ENCODE measurements around the gene BCL2L14.

Gene BCL2L14

DNA sequence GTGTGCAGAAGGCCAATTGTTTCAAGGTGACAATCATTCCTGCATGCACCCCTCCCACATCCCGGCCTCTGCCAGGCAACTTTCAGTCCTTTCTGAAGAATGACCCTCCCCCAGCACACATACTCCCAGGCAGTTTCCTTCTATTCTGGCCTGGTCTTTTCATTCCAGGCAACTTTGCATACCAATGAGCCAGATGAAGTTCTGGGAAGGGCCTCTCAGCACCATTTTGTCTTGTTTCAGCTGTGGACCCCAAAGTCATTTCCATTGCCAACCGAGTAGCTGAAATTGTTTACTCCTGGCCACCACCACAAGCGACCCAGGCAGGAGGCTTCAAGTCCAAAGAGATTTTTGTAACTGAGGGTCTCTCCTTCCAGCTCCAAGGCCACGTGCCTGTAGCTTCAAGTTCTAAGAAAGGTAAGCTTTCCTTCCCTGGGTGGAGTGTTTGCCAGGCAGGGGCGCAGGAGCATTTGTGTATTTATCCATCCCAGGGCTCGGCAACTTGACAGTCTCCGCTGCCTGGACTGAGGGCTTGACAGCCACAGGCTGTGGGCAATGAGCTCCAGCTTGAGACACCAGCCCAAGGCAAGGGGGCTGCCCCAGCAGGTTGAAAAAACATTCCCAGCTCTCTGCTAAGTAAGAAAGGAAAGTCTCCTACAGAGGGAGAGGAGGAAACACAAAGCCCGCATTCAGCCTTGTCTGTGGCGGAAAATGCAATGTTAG, 16.4 kb downstream of the BCL2L14 start:
- TF ChIP-seq, protein P1, sequence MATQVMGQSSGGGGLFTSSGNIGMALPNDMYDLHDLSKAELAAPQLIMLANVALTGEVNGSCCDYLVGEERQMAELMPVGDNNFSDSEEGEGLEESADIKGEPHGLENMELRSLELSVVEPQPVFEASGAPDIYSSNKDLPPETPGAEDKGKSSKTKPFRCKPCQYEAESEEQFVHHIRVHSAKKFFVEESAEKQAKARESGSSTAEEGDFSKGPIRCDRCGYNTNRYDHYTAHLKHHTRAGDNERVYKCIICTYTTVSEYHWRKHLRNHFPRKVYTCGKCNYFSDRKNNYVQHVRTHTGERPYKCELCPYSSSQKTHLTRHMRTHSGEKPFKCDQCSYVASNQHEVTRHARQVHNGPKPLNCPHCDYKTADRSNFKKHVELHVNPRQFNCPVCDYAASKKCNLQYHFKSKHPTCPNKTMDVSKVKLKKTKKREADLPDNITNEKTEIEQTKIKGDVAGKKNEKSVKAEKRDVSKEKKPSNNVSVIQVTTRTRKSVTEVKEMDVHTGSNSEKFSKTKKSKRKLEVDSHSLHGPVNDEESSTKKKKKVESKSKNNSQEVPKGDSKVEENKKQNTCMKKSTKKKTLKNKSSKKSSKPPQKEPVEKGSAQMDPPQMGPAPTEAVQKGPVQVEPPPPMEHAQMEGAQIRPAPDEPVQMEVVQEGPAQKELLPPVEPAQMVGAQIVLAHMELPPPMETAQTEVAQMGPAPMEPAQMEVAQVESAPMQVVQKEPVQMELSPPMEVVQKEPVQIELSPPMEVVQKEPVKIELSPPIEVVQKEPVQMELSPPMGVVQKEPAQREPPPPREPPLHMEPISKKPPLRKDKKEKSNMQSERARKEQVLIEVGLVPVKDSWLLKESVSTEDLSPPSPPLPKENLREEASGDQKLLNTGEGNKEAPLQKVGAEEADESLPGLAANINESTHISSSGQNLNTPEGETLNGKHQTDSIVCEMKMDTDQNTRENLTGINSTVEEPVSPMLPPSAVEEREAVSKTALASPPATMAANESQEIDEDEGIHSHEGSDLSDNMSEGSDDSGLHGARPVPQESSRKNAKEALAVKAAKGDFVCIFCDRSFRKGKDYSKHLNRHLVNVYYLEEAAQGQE (IDR thresholded peaks at IDR 0.05; ENCODE audit: insufficient replicate concordance, low read depth) = no peak
- TF ChIP-seq CTCF (IDR thresholded peaks at IDR 0.05; ENCODE audit: insufficient read depth, low read length) (no peak), POLR2AphosphoS5 (IDR thresholded peaks at IDR 0.05; ENCODE audit: low read depth) (no peak), SPI1 (IDR thresholded peaks at IDR 0.05; ENCODE audit: borderline replicate concordance, low read depth) (no peak), GABPA (IDR thresholded peaks at IDR 0.05; ENCODE audit: low read depth) (no peak)

DNA sequence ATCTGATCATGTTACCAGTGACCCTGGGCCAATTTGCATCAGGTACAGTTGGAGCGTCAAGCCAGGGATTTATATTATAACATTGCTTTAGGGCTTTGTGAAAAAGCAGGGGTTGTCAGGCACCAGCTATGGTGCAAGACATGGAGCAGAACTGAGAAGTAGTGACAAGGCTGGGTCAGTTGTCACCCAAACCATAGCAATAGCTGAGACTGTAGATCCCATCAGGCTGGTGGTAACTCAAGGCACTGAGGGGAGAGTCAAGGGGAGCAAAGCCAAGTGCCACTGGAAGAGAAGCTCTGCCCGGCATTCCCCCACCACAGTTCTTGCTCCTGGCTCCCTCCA, 16.9 kb downstream of the BCL2L14 start:
- no peak overlapping the region for H3K27ac ChIP-seq (replicated peaks)
- H3K4me3 ChIP-seq (replicated peaks; ENCODE audit: insufficient read depth, low read length) = no peak overlapping the region
- no peak for DNase-seq (ENCODE audit: low read depth in 1 of 2, low spot score in 1 of 2)
- TF ChIP-seq POLR2AphosphoS5 (IDR thresholded peaks at IDR 0.05; ENCODE audit: low read depth) (no peak), SPI1 (IDR thresholded peaks at IDR 0.05; ENCODE audit: borderline replicate concordance, low read depth) (no peak), CTCF (IDR thresholded peaks at IDR 0.05; ENCODE audit: insufficient read depth, low read length) (no peak), GABPA (IDR thresholded peaks at IDR 0.05; ENCODE audit: low read depth) (no peak)
- TF ChIP-seq, protein P1 (IDR thresholded peaks at IDR 0.05; ENCODE audit: insufficient replicate concordance, low read depth) = no peak
- peaks cover 3% of the 10 kb centered on the region for H3K27me3 ChIP-seq (ENCODE audit: insufficient read depth, poor library complexity, severe bottlenecking)

More for the DNA sequence above, 16.4 kb downstream of the BCL2L14 start:
- peaks cover 3% of the 10 kb centered on the region for H3K27me3 ChIP-seq (ENCODE audit: insufficient read depth, poor library complexity, severe bottlenecking)
- no peak overlapping the region for H3K27ac ChIP-seq (replicated peaks)
- H3K4me3 ChIP-seq (replicated peaks; ENCODE audit: insufficient read depth, low read length) = no peak overlapping the region
- no peak for DNase-seq (ENCODE audit: low read depth in 1 of 2, low spot score in 1 of 2)

DNA sequence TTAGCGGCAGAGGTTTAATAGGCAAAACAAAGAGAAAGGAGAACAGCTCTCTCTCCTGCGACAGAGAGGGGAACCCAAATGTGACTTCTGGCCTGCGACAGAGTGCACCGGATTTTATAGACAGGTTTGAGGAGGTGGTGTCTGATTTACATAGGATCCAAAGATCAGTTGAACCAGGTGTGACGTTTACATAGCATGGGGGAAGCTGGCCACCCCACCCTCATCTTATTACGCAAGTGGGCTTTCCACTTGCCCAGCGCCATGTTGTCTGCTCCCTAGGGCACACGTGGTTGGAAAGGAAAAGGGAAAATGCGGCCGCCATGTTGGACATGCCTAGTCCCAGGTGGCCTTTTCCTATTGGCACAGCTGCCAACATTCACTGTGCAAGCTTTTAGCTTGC, 17.4 kb downstream of the BCL2L14 start:
- Histone ChIP-seq H3K27me3 (ENCODE audit: insufficient read depth, poor library complexity, severe bottlenecking) (peaks cover 3% of the 10 kb centered on the region), H3K27ac (replicated peaks) (no peak overlapping the region), H3K4me3 (replicated peaks; ENCODE audit: insufficient read depth, low read length) (no peak overlapping the region)
- no peak for DNase-seq (ENCODE audit: low read depth in 1 of 2, low spot score in 1 of 2)
- TF ChIP-seq GABPA (IDR thresholded peaks at IDR 0.05; ENCODE audit: low read depth) (no peak), SPI1 (IDR thresholded peaks at IDR 0.05; ENCODE audit: borderline replicate concordance, low read depth) (no peak), CTCF (IDR thresholded peaks at IDR 0.05; ENCODE audit: insufficient read depth, low read length) (no peak), POLR2AphosphoS5 (IDR thresholded peaks at IDR 0.05; ENCODE audit: low read depth) (no peak)
- TF ChIP-seq, protein P1 (IDR thresholded peaks at IDR 0.05; ENCODE audit: insufficient replicate concordance, low read depth) = no peak
